Activated CD4-positive, alpha-beta memory T cell treated with anti-CD3 and anti-CD28 coated beads, Interleukin-2, amount 10 ng/mL, durations not matched to agents 7 days and 5 days (primary cell): ENCODE results near the gene CD163. TPM values are rescaled to one million over a fixed set of nuclear protein-coding genes. Genes with fewer than 3 reads are reported as not detected.
A peak's percentile ranks its signal among the peaks of the same experiment; 100 is the strongest.

Source experiments
- CTCF ChIA-PET: fragments of 350-600 bp; sonication (Branson Sonifier 250); formaldehyde crosslinking; loops from one replicate; lab custom pipeline; 2021; ENCODE audit warnings: antibody characterized with exemption, inconsistent platforms; lab: Charles Lee
- POLR2A ChIA-PET: fragments of 350-600 bp; sonication (Branson Sonifier 250); formaldehyde crosslinking; loops from one replicate; lab custom pipeline; 2021; ENCODE audit warnings: antibody characterized with exemption; lab: Charles Lee
- DNase-seq: peaks from one replicate; pipeline ENCODE4 v3.0.0-alpha.2; 2020
- H3K27ac Mint-ChIP-seq: one replicate; pipeline ENCODE4 v1.8.0; 2021; ENCODE audit warnings: mild to moderate bottlenecking, mixed read lengths
- H3K27me3 Mint-ChIP-seq: one replicate; pipeline ENCODE4 v1.8.0; 2021; ENCODE audit warnings: mixed read lengths
- H3K36me3 Mint-ChIP-seq: one replicate; pipeline ENCODE4 v1.8.0; 2021; ENCODE audit warnings: low read depth, mixed read lengths
- H3K4me1 Mint-ChIP-seq: one replicate; pipeline ENCODE4 v1.8.0; 2021; ENCODE audit warnings: mixed read lengths
- H3K4me3 Mint-ChIP-seq: one replicate; pipeline ENCODE4 v1.8.0; 2021; ENCODE audit warnings: mild to moderate bottlenecking, mixed read lengths
- H3K9me3 Mint-ChIP-seq: one replicate; pipeline ENCODE4 v1.8.0; 2021; ENCODE audit warnings: mixed read lengths
- total RNA-seq, 2 experiments: library from RNA; stranded (reverse); gene quantifications; one replicate each; pipeline ENCODE4 v1.2.3, GENCODE V29; 2021

Gene CD163
- total RNA-seq, 2 experiments from 2014 or later = not detected

DNA sequence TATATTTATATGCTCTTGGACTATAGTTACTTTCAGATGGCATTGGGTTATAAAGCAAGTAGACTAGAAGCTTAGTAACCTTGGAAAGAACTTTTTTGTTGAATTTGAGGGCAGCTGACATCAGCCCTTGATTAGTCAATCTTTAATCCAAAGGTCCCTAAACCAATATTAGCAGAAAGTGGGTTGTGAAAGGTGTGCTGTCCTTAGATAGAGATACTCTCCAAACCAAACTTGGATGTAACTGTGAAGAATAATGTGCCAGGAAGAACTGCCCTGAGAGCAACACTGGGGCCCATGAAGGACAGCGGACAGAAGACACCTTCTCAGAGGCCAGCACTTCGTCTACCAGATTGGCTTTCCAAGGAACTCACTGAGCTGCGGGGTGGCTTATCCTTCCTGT, 10.6 kb downstream of the CD163 start:
- DNase-seq = no peak
- CTCF ChIA-PET = no interaction called here
- Mint-ChIP-seq H3K27ac (no peak overlapping the region), H3K4me3 (no peak overlapping the region), H3K9me3 (no peaks in the 10 kb centered on the region), H3K36me3 (no peaks in the 10 kb centered on the region), H3K4me1 (no peaks in the 10 kb centered on the region), H3K27me3 (peaks cover 26% of the 10 kb centered on the region)
- POLR2A ChIA-PET = no interaction called here

DNA sequence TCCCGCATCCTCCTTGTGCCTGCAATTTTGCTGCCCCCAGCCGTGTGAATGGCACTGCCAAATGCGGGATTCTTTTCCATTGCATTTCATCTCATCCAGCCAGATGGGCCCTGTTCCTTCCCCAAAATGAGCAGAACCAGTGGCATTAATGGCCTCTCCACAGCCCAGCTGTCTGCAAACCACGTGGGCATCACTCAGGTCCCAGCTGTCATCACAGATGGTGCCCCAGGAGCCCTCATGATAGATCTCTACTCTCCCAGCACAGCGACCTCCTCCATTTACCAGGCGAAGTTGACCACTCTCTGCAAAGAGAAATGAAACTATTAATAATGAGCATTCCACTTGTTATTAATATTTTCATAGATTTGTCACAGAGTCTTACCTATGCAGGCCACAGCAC, 17.1 kb downstream of the CD163 start:
- no peak overlapping the region for H3K27ac Mint-ChIP-seq
- no peaks in the 10 kb centered on the region for H3K9me3 Mint-ChIP-seq
- H3K27me3 Mint-ChIP-seq = peaks cover 12% of the 10 kb centered on the region
- H3K36me3 Mint-ChIP-seq = no peaks in the 10 kb centered on the region
- DNase-seq = no peak
- no peak overlapping the region for H3K4me3 Mint-ChIP-seq
- POLR2A ChIA-PET = no interaction called here
- no peaks in the 10 kb centered on the region for H3K4me1 Mint-ChIP-seq
- CTCF ChIA-PET = no interaction called here

DNA sequence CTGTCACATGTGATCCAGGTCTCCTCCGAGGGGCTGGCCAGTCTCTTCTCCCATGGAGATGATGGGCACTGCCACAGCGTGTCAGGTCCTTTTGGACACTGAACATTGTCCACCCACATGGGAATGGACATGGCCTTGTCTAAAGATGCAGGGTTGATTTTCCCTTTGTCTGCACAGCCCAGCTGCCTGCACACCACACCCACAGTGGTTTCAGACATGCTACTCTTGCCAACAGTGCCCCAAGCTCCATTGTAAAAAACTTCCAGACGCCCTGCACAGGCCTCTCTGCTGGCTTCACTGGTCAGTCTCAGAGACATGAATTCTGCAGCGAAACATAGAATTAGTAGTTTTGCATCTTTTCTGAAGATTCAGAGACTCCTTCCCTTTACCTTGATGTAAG, 18.5 kb downstream of the CD163 start:
- DNase-seq = no peak
- peaks cover 6% of the 10 kb centered on the region for H3K27me3 Mint-ChIP-seq
- no peaks in the 10 kb centered on the region for H3K4me1 Mint-ChIP-seq
- H3K27ac Mint-ChIP-seq = no peak overlapping the region
- H3K36me3 Mint-ChIP-seq = no peaks in the 10 kb centered on the region
- H3K9me3 Mint-ChIP-seq = no peaks in the 10 kb centered on the region
- no peak overlapping the region for H3K4me3 Mint-ChIP-seq
- ChIA-PET POLR2A (no interaction called here), CTCF (no interaction called here)

- no peak overlapping the region for H3K4me3 Mint-ChIP-seq
- no peak overlapping the region for H3K27ac Mint-ChIP-seq
- ChIA-PET POLR2A (no interaction called here), CTCF (no interaction called here)
- DNase-seq = no peak
- H3K27me3 Mint-ChIP-seq = peaks cover 6% of the 10 kb centered on the region
- no peaks in the 10 kb centered on the region for H3K9me3 Mint-ChIP-seq
- H3K4me1 Mint-ChIP-seq = no peaks in the 10 kb centered on the region
- H3K36me3 Mint-ChIP-seq = no peaks in the 10 kb centered on the region
Observed at GRCh38 chr12:7483343-7483742, 20.2 kb downstream of the CD163 start.

DNA sequence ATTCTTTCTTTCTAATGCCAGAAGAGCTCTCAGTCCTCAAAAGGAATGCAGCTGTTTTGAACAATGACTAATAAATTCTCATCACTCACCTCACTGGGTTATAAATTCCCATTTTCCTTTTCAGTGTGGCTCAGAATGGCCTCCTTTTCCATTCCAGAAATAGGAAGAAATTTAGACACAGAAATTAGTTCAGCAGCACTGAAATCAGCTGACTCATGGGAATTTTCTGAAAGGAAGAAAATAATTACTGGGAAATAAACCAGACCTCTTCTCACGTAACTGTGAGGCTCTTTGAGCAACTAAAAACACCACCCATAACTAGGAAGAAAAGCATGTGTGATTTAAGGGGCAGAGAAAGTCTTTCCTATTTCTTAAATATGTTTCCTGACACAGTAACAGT, 23.8 kb downstream of the CD163 start:
- H3K27me3 Mint-ChIP-seq = peaks cover 11% of the 10 kb centered on the region
- DNase-seq = no peak
- H3K9me3 Mint-ChIP-seq = no peaks in the 10 kb centered on the region
- H3K27ac Mint-ChIP-seq = no peak overlapping the region
- no peaks in the 10 kb centered on the region for H3K36me3 Mint-ChIP-seq
- POLR2A ChIA-PET = no interaction called here
- CTCF ChIA-PET = no interaction called here
- no peaks in the 10 kb centered on the region for H3K4me1 Mint-ChIP-seq
- no peak overlapping the region for H3K4me3 Mint-ChIP-seq

DNA sequence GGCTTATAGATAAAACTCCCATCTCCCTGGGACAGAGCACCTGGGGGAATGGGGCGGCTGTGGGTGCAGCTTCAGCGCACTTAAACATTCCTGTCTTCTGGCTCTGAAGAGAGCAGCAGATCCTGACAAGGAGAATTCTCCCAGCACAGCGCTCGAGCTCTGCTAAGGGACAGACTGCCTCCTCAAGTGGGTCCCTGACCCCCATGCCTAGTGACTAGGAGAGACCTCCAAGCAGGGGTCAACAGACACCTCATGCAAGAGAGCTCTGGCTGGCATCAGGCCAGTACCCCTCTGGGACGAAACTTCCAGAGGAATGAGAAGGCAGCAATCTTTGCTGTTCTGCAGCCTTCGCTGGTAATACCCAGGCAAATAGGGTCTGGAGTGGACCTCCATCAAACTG, 31.5 kb downstream of the CD163 start:
- H3K27me3 Mint-ChIP-seq = peaks cover 25% of the 10 kb centered on the region

GRCh38 chr12:7460375-7461259, 43.0 kb downstream of the CD163 start:
- ChIA-PET CTCF (interaction anchor here (0.6 to 2.4 kb wide), 9 partner anchors 9 to 240 kb away, joined by 3 to 5 read pairs (median 3); no protein-coding TSS in a partner anchor), POLR2A (no interaction called here)
- Mint-ChIP-seq H3K27ac (no peak overlapping the region), H3K4me1 (no peaks in the 10 kb centered on the region), H3K4me3 (no peak overlapping the region), H3K9me3 (no peaks in the 10 kb centered on the region), H3K36me3 (no peaks in the 10 kb centered on the region), H3K27me3 (peaks cover 7% of the 10 kb centered on the region)
- DNase-seq = peak; percentile 63

More for the DNA sequence above, 31.5 kb downstream of the CD163 start:
- Mint-ChIP-seq H3K36me3 (no peaks in the 10 kb centered on the region), H3K4me1 (no peaks in the 10 kb centered on the region), H3K27ac (no peak overlapping the region), H3K4me3 (no peak overlapping the region), H3K9me3 (no peaks in the 10 kb centered on the region)
- no peak for DNase-seq
- POLR2A ChIA-PET = no interaction called here
- CTCF ChIA-PET = no interaction called here

- no peaks in the 10 kb centered on the region for H3K36me3 Mint-ChIP-seq
- no peaks in the 10 kb centered on the region for H3K9me3 Mint-ChIP-seq
- POLR2A ChIA-PET = no interaction called here
- H3K4me3 Mint-ChIP-seq = no peak overlapping the region
- no peaks in the 10 kb centered on the region for H3K4me1 Mint-ChIP-seq
- DNase-seq = no peak
- H3K27ac Mint-ChIP-seq = no peak overlapping the region
- peaks cover 2% of the 10 kb centered on the region for H3K27me3 Mint-ChIP-seq
- CTCF ChIA-PET = interaction anchor here (1.3 to 2.4 kb wide), 5 partner anchors 18 to 239 kb away, joined by 3 to 5 read pairs (median 4); no protein-coding TSS in a partner anchor
Observed at GRCh38 chr12:7459973-7460372, 43.6 kb downstream of the CD163 start.

DNA sequence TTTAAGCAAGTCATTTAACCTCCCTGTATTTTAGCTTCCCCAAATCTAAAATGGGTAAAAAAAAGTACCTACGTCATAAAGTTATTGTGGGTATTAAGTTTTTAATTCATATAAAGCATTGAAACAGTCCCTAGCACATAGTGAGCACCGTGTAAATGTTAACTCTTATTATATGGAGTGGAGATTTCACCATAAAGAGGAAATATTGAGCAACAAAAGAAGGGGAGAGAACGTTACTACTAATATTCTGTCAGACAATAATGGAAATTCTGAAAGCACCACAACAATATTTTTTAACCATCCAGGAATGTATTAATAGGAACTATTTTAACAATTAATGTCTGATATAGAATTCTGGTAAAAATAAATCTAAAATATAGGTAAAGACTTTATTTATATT, 51.8 kb downstream of the CD163 start:
- Mint-ChIP-seq H3K4me3 (no peak overlapping the region), H3K27ac (no peak overlapping the region), H3K36me3 (no peaks in the 10 kb centered on the region), H3K9me3 (no peaks in the 10 kb centered on the region), H3K4me1 (no peaks in the 10 kb centered on the region), H3K27me3 (peaks cover 14% of the 10 kb centered on the region)
- no peak for DNase-seq
- ChIA-PET POLR2A (no interaction called here), CTCF (interaction anchor here (1.6 kb wide), 1 partner anchor 9 kb away, joined by 3 read pairs; no protein-coding TSS in a partner anchor)

GRCh38 chr12:7450667-7451066, 52.9 kb downstream of the CD163 start:
- no peak overlapping the region for H3K4me3 Mint-ChIP-seq
- no peaks in the 10 kb centered on the region for H3K36me3 Mint-ChIP-seq
- H3K27ac Mint-ChIP-seq = no peak overlapping the region
- H3K9me3 Mint-ChIP-seq = no peaks in the 10 kb centered on the region
- ChIA-PET CTCF (no interaction called here), POLR2A (no interaction called here)
- DNase-seq = no peak
- no peaks in the 10 kb centered on the region for H3K4me1 Mint-ChIP-seq
- peaks cover 14% of the 10 kb centered on the region for H3K27me3 Mint-ChIP-seq

GRCh38 chr12:7448099-7448498, 55.5 kb downstream of the CD163 start:
- no peaks in the 10 kb centered on the region for H3K36me3 Mint-ChIP-seq
- DNase-seq = no peak
- no peaks in the 10 kb centered on the region for H3K4me1 Mint-ChIP-seq
- H3K27ac Mint-ChIP-seq = no peak overlapping the region
- H3K9me3 Mint-ChIP-seq = no peaks in the 10 kb centered on the region
- H3K27me3 Mint-ChIP-seq = peaks cover 14% of the 10 kb centered on the region
- ChIA-PET CTCF (no interaction called here), POLR2A (no interaction called here)
- H3K4me3 Mint-ChIP-seq = no peak overlapping the region

DNA sequence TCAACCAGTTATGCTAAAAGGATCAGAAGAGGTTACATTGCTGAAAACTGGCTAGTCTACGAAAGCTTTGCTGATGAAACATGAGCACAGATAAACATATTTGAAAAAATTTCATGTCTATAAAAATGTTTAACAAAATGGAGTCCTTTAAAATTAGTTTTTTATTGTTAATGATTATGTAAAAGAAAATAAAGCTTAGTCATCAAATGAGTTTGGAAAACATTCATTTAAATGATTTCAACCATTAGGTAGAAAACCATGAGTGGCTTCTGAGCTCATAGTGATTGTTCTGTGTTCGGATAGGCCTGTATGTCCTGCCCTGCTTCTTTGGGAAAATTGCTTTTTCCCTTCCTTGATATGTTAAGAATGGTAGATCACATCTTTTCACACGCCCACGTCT, 59.0 kb downstream of the CD163 start:
- Mint-ChIP-seq H3K36me3 (no peaks in the 10 kb centered on the region), H3K9me3 (no peaks in the 10 kb centered on the region), H3K4me1 (peaks cover 7% of the 10 kb centered on the region), H3K27me3 (peaks cover 26% of the 10 kb centered on the region), H3K4me3 (no peak overlapping the region), H3K27ac (no peak overlapping the region)
- CTCF ChIA-PET = no interaction called here
- POLR2A ChIA-PET = no interaction called here
- DNase-seq = no peak

GRCh38 chr12:7444076-7444475, 59.5 kb downstream of the CD163 start, which contains the start of gene CD163L1:
CD163L1 (minus strand) TSS chr12:7444153; CDS start chr12:7444127, 26 bp downstream.
- Mint-ChIP-seq H3K27me3 (peaks cover 30% of the 10 kb centered on the region), H3K9me3 (no peaks in the 10 kb centered on the region), H3K4me1 (peaks cover 10% of the 10 kb centered on the region), H3K27ac (no peak within 1 kb of the TSS), H3K36me3 (no peaks in the 10 kb centered on the region), H3K4me3 (no peak within 1 kb of the TSS)
- CTCF ChIA-PET = no interaction called here
- no peak for DNase-seq
- POLR2A ChIA-PET = no interaction called here

GRCh38 chr12:7441216-7441615, 62.4 kb downstream of the CD163 start:
- H3K27ac Mint-ChIP-seq = no peak overlapping the region
- no peaks in the 10 kb centered on the region for H3K36me3 Mint-ChIP-seq
- DNase-seq = no peak
- no peaks in the 10 kb centered on the region for H3K9me3 Mint-ChIP-seq
- ChIA-PET POLR2A (no interaction called here), CTCF (no interaction called here)
- H3K4me3 Mint-ChIP-seq = no peak overlapping the region
- H3K27me3 Mint-ChIP-seq = peaks cover 33% of the 10 kb centered on the region
- H3K4me1 Mint-ChIP-seq = peaks cover 10% of the 10 kb centered on the region
